Right renal pelvis (tissue), 4 donors: ENCODE measurements around the gene AK2. TPM values are rescaled to one million over a fixed set of nuclear protein-coding genes. Genes with fewer than 3 reads are reported as not detected.
"Not testable (repeated sequence)": the region's sequence is repeated elsewhere in the genome, so short reads cannot be mapped to it uniquely, and the experiment has no call there.

Source experiments
- DNase-seq, 4 donors: peaks; one replicate each; pipeline ENCODE4 v3.0.0-alpha.2; 2013; ENCODE audit warnings: low read depth in 4 of 4, low spot score in 3 of 4, missing footprints in 1 of 4
- polyA plus RNA-seq, 4 donors: library from polyadenylated mRNA; unstranded; fragments of 120-200 nt; gene quantifications; one replicate each; pipeline ENCODE4 v1.2.1, GENCODE V29; 2013; ENCODE audit not compliant: insufficient read length in 4 of 4

Gene AK2
- polyA plus RNA-seq, 4 donors, result 200 to 220 (median 215) TPM

GRCh38 chr1:33055210-33056008 lies 18.7 kb upstream of the AK2 start:
- DNase-seq, result peak; percentile 55 to 68 (median 60)

- no peak for DNase-seq
Measured at GRCh38 chr1:33050221-33051076, 13.8 kb upstream of the AK2 start.

GRCh38 chr1:33049371-33049770 lies 12.7 kb upstream of the AK2 start:
- DNase-seq, result no peak

- DNase-seq, result no peak
Measured at GRCh38 chr1:33048426-33048825, 11.7 kb upstream of the AK2 start.

- no peak for DNase-seq
Measured at GRCh38 chr1:33047839-33048305, 11.2 kb upstream of the AK2 start.

GRCh38 chr1:33047290-33047689 lies 10.6 kb upstream of the AK2 start:
- no peak for DNase-seq

- DNase-seq, result not testable (repeated sequence)
Measured at GRCh38 chr1:33046234-33046633, 9.6 kb upstream of the AK2 start.

GRCh38 chr1:33045814-33046213 lies 9.1 kb upstream of the AK2 start:
- DNase-seq, result no peak

- DNase-seq, result no peak
Measured at GRCh38 chr1:33045246-33045645, 8.6 kb upstream of the AK2 start.

GRCh38 chr1:33043267-33044092 lies 6.8 kb upstream of the AK2 start:
- no peak for DNase-seq

GRCh38 chr1:33042831-33043230 lies 6.1 kb upstream of the AK2 start:
- no peak for DNase-seq

- no peak for DNase-seq
Measured at GRCh38 chr1:33041026-33041425, 4.3 kb upstream of the AK2 start.

- no peak for DNase-seq
Measured at GRCh38 chr1:33039840-33040239, 3.2 kb upstream of the AK2 start.

- DNase-seq, result peak in 1 of 4 donors; percentile 32
Measured at GRCh38 chr1:33036051-33036525, 595 bp downstream of the AK2 start.

GRCh38 chr1:33032126-33032869 lies 4.4 kb downstream of the AK2 start:
- DNase-seq, result no peak

GRCh38 chr1:33031506-33031905 lies 5.2 kb downstream of the AK2 start:
- no peak for DNase-seq

- no peak for DNase-seq
Measured at GRCh38 chr1:33030575-33030974, 6.1 kb downstream of the AK2 start.

- no peak for DNase-seq
Measured at GRCh38 chr1:33029921-33030320, 6.8 kb downstream of the AK2 start.

GRCh38 chr1:33029209-33029608 lies 7.5 kb downstream of the AK2 start:
- no peak for DNase-seq

GRCh38 chr1:33025761-33026160 lies 10.9 kb downstream of the AK2 start:
- DNase-seq, result no peak
